CD1c-positive myeloid dendritic cell (primary cell): ENCODE measurements around the gene EML5.

Experiments
- DNase-seq: peaks from one replicate; pipeline ENCODE4 v3.0.0-alpha.2; 2016; ENCODE audit errors: extremely low spot score

Gene EML5

GRCh38 chr14:88617479-88617878 is 175.3 kb downstream of the EML5 start:
- DNase-seq, result no peak

- DNase-seq, result no peak
Observed at GRCh38 chr14:88616697-88617096, 176.1 kb downstream of the EML5 start.

- no peak for DNase-seq
Observed at GRCh38 chr14:88614218-88614907, 178.4 kb downstream of the EML5 start.

- no peak for DNase-seq
Observed at GRCh38 chr14:88613552-88614010, 179.2 kb downstream of the EML5 start.

GRCh38 chr14:88612981-88613380 is 179.8 kb downstream of the EML5 start:
- no peak for DNase-seq

- no peak for DNase-seq
Observed at GRCh38 chr14:88611878-88612277, 180.9 kb downstream of the EML5 start.

- DNase-seq, result no peak
Observed at GRCh38 chr14:88607829-88608228, 184.9 kb downstream of the EML5 start.

- no peak for DNase-seq
Observed at GRCh38 chr14:88605594-88605993, 187.2 kb downstream of the EML5 start.

GRCh38 chr14:88604212-88604611 is 188.5 kb downstream of the EML5 start:
- no peak for DNase-seq

- DNase-seq, result peak; percentile 3
Observed at GRCh38 chr14:88599761-88600439, 192.9 kb downstream of the EML5 start.

- DNase-seq, result no peak
Observed at GRCh38 chr14:88599326-88599725, 193.4 kb downstream of the EML5 start.

GRCh38 chr14:88598097-88598675 is 194.6 kb downstream of the EML5 start:
- DNase-seq, result no peak

GRCh38 chr14:88597601-88598000 is 195.2 kb downstream of the EML5 start:
- no peak for DNase-seq

- DNase-seq, result no peak
Observed at GRCh38 chr14:88597038-88597437, 195.7 kb downstream of the EML5 start.

GRCh38 chr14:88592031-88592430 is 200.7 kb downstream of the EML5 start:
- DNase-seq, result no peak

- no peak for DNase-seq
Observed at GRCh38 chr14:88590173-88590572, 202.6 kb downstream of the EML5 start.

GRCh38 chr14:88588081-88588480 is 204.7 kb downstream of the EML5 start:
- no peak for DNase-seq

- DNase-seq, result no peak
Observed at GRCh38 chr14:88584451-88584850, 208.3 kb downstream of the EML5 start.

- DNase-seq, result no peak
Observed at GRCh38 chr14:88576222-88576621, 216.5 kb downstream of the EML5 start.

GRCh38 chr14:88572117-88572516 is 220.6 kb downstream of the EML5 start:
- DNase-seq, result no peak

GRCh38 chr14:88568196-88568595 is 224.6 kb downstream of the EML5 start:
- DNase-seq, result no peak

GRCh38 chr14:88565427-88565826 is 227.3 kb downstream of the EML5 start:
- no peak for DNase-seq

GRCh38 chr14:88563845-88564244 is 228.9 kb downstream of the EML5 start:
- DNase-seq, result no peak
